PC-3 (cell line): ENCODE measurements around the gene SARDH. TPM values are rescaled to one million over a fixed set of nuclear protein-coding genes. Genes with fewer than 3 reads are reported as not detected.
A peak's percentile ranks its signal among the peaks of the same experiment; 100 is the strongest.

Experiments used
- ATAC-seq: fragments of 200-7000 bp; cut with Tn5 transposase; 2 replicates; pipeline ENCODE4 v1.9.1; 2020; ENCODE audit warnings: mild to moderate bottlenecking, moderate library complexity
- BruUV-seq: library from RNA; stranded (reverse); fragments of 400-500 nt; replicated peaks from 2 replicates; lab custom pipeline; 2021; lab: Mats Ljungman, UMichigan
- CTCF ChIA-PET: fragments of 300-600 bp; sonication (Branson Sonifier 250); formaldehyde crosslinking; loops from one replicate; lab custom pipeline; 2022; ENCODE audit warnings: antibody characterized with exemption; lab: Charles Lee
- POLR2A ChIA-PET: fragments of 300-600 bp; sonication (Branson Sonifier 250); formaldehyde crosslinking; loops from one replicate; lab custom pipeline; 2022; ENCODE audit warnings: antibody characterized with exemption; ENCODE audit not compliant: unreplicated experiment; lab: Charles Lee
- DNase-seq: peaks from one replicate; pipeline ENCODE4 v3.0.0-alpha.2; 2015
- H2AFZ ChIP-seq: fragments of 300-600 bp; sonication (generic); 2 replicates; pipeline ENCODE4 v1.6.0; 2016; ENCODE audit warnings: antibody characterized with exemption, low read length
- H3F3A ChIP-seq: fragments of 300-600 bp; sonication (generic); one replicate; pipeline ENCODE4 v1.6.0; 2017; ENCODE audit warnings: antibody characterized with exemption, low read length, control low read depth, mild to moderate bottlenecking; ENCODE audit not compliant: unreplicated experiment
- H3K27ac ChIP-seq: fragments of 300-600 bp; sonication (generic); 2 replicates; pipeline ENCODE4 v1.5.1; 2016; ENCODE audit warnings: mild to moderate bottlenecking, low read length
- H3K27me3 ChIP-seq: fragments of 300-600 bp; sonication (generic); 2 replicates; pipeline ENCODE4 v1.6.1; 2016; ENCODE audit warnings: low read length, mixed read lengths
- H3K36me3 ChIP-seq: fragments of 300-600 bp; sonication (generic); 2 replicates; pipeline ENCODE4 v1.6.1; 2016; ENCODE audit warnings: low read depth, mixed run types, low read length, mixed read lengths
- H3K4me1 ChIP-seq: fragments of 300-600 bp; sonication (generic); 2 replicates; pipeline ENCODE4 v1.5.1; 2016; ENCODE audit warnings: low read length; ENCODE audit not compliant: insufficient read depth
- H3K4me2 ChIP-seq: fragments of 300-600 bp; sonication (generic); 2 replicates; pipeline ENCODE4 v1.6.0; 2016; ENCODE audit warnings: low read length
- H3K4me3 ChIP-seq: fragments of 300-600 bp; sonication (generic); 2 replicates; pipeline ENCODE4 v1.5.1; 2016; ENCODE audit warnings: mild to moderate bottlenecking, low read length, mixed read lengths
- H3K79me2 ChIP-seq: fragments of 300-600 bp; sonication (generic); 2 replicates; pipeline ENCODE4 v1.6.1; 2017; ENCODE audit warnings: low read length, mixed read lengths
- H3K9ac ChIP-seq: fragments of 300-600 bp; sonication (generic); 2 replicates; pipeline ENCODE4 v1.6.0; 2016; ENCODE audit warnings: mild to moderate bottlenecking, low read length
- H3K9me2 ChIP-seq: fragments of 300-600 bp; sonication (generic); replicated peaks from 2 replicates; pipeline ENCODE4 v1.6.1; 2016; ENCODE audit warnings: mixed run types, low read length, mixed read lengths
- H3K9me3 ChIP-seq: fragments of 300-600 bp; sonication (generic); 2 replicates; pipeline ENCODE4 v1.6.1; 2016; ENCODE audit warnings: low read length, mixed read lengths
- H4K20me1 ChIP-seq: fragments of 300-600 bp; sonication (generic); 2 replicates; pipeline ENCODE4 v1.6.1; 2016; ENCODE audit warnings: low read length, mixed read lengths
- EZH2 ChIP-seq: fragments of 300-600 bp; sonication (generic); IDR thresholded peaks from one replicate; pipeline ENCODE4 v1.6.1; 2017; ENCODE audit warnings: antibody characterized with exemption, mild to moderate bottlenecking, low read length; ENCODE audit not compliant: unreplicated experiment
- EZH2phosphoT487 ChIP-seq: fragments of 300-600 bp; sonication (generic); IDR thresholded peaks from 2 replicates; pipeline ENCODE4 v1.6.1; 2018; ENCODE audit warnings: mild to moderate bottlenecking, antibody characterized with exemption, low read length, borderline replicate concordance
- intact Hi-C: fragments of 100-400 bp; cut with micrococcal nuclease; formaldehyde crosslinking; loops from 2 replicates; pipeline ENCODE4 v1.9.0; 2023
- total RNA-seq: library from RNA; depleted of rRNA; stranded (reverse); fragments of >200 nt; gene quantifications from 2 replicates; pipeline ENCODE4 v1.2.3, GENCODE V29; 2014
- TF ChIP-seq, protein P1 (sequence below): fragments of 300-600 bp; sonication (generic); conservative IDR thresholded peaks from 2 replicates; pipeline ENCODE4 v1.5.1; 2017; ENCODE audit warnings: antibody characterized with exemption, low read depth, mild to moderate bottlenecking, low read length

SARDH gene
- total RNA-seq, 1 experiment from 2014 or later = 3.4 TPM

DNA sequence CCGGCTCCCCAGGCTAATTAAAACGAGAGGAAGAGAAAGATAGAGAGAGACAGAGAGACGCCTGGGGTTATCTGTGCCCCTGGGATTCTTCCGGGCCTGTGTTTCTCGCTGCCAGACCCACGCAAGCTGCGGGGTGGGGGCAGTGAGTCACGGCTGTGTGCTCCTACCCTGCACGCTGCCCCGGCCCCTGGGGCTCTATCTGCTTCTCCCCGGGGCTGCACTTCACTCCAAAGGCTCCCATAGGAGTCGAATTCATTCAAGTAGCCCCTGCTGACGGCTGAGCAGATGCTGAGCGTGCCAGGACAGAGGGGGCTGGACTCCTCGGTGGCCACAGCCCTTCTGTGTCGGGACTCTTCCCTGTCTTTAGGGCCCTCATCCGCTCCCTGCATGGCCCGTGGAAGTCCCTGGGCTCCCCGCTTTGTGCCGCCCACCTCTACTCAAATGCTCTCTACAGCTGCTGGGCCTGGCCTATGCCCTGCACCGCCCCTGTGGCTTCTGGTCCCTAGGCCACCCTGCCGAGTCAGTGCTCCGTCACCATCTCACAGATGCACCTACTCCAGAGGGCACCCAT is 22.8 kb downstream of the SARDH start:
- H3K36me3 ChIP-seq = no peaks in the 10 kb centered on the region
- no peaks in the 10 kb centered on the region for H3K79me2 ChIP-seq
- no peak overlapping the region for H3K9ac ChIP-seq
- no peak overlapping the region for H3K27ac ChIP-seq
- H3F3A ChIP-seq = no peaks in the 10 kb centered on the region
- H3K27me3 ChIP-seq = no peaks in the 10 kb centered on the region
- POLR2A ChIA-PET = no interaction called here
- H3K4me2 ChIP-seq = no peak overlapping the region
- H2AFZ ChIP-seq = no peak overlapping the region
- no peaks in the 10 kb centered on the region for H4K20me1 ChIP-seq
- no peaks in the 10 kb centered on the region for H3K4me1 ChIP-seq
- H3K9me3 ChIP-seq = no peaks in the 10 kb centered on the region
- intact Hi-C loops = no loop called here
- no TSS peak for BruUV-seq
- CTCF ChIA-PET = no interaction called here
- no peaks in the 10 kb centered on the region for H3K9me2 ChIP-seq
- no peak overlapping the region for H3K4me3 ChIP-seq
- no peak for TF ChIP-seq EZH2
- no peak for TF ChIP-seq EZH2phosphoT487
- TF ChIP-seq, protein P1, sequence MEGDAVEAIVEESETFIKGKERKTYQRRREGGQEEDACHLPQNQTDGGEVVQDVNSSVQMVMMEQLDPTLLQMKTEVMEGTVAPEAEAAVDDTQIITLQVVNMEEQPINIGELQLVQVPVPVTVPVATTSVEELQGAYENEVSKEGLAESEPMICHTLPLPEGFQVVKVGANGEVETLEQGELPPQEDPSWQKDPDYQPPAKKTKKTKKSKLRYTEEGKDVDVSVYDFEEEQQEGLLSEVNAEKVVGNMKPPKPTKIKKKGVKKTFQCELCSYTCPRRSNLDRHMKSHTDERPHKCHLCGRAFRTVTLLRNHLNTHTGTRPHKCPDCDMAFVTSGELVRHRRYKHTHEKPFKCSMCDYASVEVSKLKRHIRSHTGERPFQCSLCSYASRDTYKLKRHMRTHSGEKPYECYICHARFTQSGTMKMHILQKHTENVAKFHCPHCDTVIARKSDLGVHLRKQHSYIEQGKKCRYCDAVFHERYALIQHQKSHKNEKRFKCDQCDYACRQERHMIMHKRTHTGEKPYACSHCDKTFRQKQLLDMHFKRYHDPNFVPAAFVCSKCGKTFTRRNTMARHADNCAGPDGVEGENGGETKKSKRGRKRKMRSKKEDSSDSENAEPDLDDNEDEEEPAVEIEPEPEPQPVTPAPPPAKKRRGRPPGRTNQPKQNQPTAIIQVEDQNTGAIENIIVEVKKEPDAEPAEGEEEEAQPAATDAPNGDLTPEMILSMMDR = no peak
- DNase-seq = no peak
- no peak for ATAC-seq

DNA sequence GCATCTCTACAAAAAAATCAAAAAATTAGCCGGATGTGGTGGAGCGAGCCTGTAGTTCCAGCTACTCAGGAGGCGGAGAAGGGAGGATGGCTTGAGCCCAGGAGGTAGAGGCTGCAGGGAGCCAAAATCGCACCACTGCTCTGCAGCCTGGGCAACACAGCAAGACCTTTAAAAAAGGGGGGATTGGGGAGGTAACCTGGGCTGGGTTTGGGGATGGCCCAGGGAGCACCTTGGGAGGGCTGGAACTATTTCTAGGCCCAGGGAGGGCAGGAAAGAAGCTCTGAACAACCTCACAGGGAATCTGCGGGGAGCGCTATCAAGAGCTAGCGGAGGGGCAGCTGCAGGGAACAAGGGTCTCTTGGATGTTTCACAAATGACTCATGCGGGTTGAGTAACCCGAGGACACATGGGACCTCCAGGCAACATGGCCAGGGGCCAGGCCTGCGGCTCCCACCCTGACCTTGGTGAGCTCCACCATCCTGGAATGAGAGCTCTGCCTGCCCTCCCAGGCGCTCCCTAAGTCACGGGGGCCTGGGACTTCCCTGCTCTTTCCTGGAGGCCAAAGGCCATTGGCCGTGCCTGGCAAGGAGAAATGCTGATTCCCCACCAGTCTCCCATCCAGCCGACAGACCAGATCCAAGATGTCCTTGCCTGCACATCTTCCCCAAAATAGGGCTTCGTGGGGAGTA is 23.4 kb downstream of the SARDH start:
- no peaks in the 10 kb centered on the region for H3K79me2 ChIP-seq
- ChIA-PET POLR2A (no interaction called here), CTCF (no interaction called here)
- H3K9me3 ChIP-seq = no peaks in the 10 kb centered on the region
- no peak overlapping the region for H3K4me2 ChIP-seq
- H3K9me2 ChIP-seq = no peaks in the 10 kb centered on the region
- H3K9ac ChIP-seq = no peak overlapping the region
- no peak overlapping the region for H3K4me3 ChIP-seq
- intact Hi-C loops = no loop called here
- ATAC-seq (no peak), DNase-seq (peak; percentile 8)
- H4K20me1 ChIP-seq = no peaks in the 10 kb centered on the region
- no peaks in the 10 kb centered on the region for H3K27me3 ChIP-seq
- H3K27ac ChIP-seq = no peak overlapping the region
- TF ChIP-seq, protein P1 = no peak
- no peak for TF ChIP-seq EZH2phosphoT487
- TF ChIP-seq EZH2 = no peak
- H3K36me3 ChIP-seq = no peaks in the 10 kb centered on the region
- no TSS peak for BruUV-seq
- H3F3A ChIP-seq = no peaks in the 10 kb centered on the region
- no peaks in the 10 kb centered on the region for H3K4me1 ChIP-seq
- no peak overlapping the region for H2AFZ ChIP-seq

DNA sequence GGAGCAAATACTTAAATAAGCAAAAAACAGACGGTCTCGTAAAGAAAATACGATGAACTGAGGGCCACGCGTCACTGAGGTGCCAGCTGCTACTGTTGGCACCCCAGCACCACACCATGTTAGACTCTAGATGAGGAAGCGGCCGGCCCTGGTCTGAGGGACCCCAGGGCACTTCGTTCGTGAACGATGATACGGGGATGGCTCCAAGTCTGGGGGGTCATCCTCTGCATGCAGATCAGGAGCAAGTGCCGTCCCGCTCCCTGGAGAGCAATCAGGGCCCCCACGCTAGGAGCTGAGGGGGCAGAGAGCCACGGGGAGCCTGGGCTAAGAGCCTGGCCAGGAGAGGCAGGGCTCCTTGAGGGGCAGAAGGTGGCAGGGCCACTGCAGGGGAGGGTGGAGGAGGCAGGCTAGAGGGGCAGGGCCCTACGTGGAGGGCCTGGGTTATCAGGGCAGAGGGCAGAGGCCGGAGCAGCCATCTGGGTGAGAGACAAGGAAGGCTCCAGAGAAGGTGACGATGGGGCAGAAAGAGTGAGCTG is 24.1 kb downstream of the SARDH start:
- Histone ChIP-seq H4K20me1 (no peaks in the 10 kb centered on the region), H3K9me2 (no peaks in the 10 kb centered on the region), H3K4me2 (no peak overlapping the region), H3K4me1 (no peaks in the 10 kb centered on the region), H3K27ac (no peak overlapping the region), H3K4me3 (no peak overlapping the region), H3K79me2 (no peaks in the 10 kb centered on the region), H3K9ac (no peak overlapping the region), H3K9me3 (no peaks in the 10 kb centered on the region), H3K27me3 (no peaks in the 10 kb centered on the region), H3F3A (no peaks in the 10 kb centered on the region), H2AFZ (no peak overlapping the region), H3K36me3 (no peaks in the 10 kb centered on the region)
- POLR2A ChIA-PET = no interaction called here
- DNase-seq (no peak), ATAC-seq (no peak)
- intact Hi-C loops = no loop called here
- no TSS peak for BruUV-seq
- TF ChIP-seq, protein P1 = no peak
- TF ChIP-seq EZH2phosphoT487 = no peak
- CTCF ChIA-PET = no interaction called here
